22Rv1 (cell line): Measurements from ENCODE around the gene LPCAT2.

Experiments used
- ZFX ChIP-seq: fragments of 450-650 bp; IDR thresholded peaks from 2 replicates; pipeline ENCODE4 v1.6.1; 2017; ENCODE audit warnings: antibody characterized with exemption, borderline replicate concordance
- TF ChIP-seq, protein P1 (sequence below): fragments of 450-650 bp; IDR thresholded peaks from 2 replicates; pipeline ENCODE4 v1.5.1; 2017; ENCODE audit warnings: mild to moderate bottlenecking

DNA sequence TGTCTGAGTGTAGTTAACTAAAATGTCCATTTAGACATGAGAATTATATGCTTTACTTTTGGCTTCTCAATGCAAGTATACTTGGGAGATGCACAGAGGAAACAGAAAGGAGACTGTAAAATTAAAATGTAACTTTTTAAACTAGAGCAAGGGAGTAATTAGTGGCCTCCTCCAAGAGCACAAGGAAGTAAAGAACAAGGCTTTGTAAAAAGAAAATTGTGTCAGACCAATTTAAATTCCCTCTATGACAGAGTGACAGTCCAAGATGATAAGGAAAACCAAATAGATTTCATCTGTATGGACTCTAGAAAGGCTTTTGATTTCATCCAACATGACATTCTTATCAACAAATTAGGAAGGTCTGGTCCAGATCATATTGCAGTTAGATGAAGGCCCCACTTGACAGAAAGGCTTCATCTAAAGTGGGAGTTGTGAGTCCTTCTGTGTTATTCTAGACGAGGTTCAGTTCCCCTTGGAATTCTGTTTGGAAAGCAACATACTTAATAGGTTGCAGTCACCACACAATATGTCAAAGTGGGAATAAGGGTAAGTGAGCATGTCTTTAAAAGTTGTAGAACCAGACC, 51.2 kb downstream of the LPCAT2 start:
- TF ChIP-seq, protein P1, sequence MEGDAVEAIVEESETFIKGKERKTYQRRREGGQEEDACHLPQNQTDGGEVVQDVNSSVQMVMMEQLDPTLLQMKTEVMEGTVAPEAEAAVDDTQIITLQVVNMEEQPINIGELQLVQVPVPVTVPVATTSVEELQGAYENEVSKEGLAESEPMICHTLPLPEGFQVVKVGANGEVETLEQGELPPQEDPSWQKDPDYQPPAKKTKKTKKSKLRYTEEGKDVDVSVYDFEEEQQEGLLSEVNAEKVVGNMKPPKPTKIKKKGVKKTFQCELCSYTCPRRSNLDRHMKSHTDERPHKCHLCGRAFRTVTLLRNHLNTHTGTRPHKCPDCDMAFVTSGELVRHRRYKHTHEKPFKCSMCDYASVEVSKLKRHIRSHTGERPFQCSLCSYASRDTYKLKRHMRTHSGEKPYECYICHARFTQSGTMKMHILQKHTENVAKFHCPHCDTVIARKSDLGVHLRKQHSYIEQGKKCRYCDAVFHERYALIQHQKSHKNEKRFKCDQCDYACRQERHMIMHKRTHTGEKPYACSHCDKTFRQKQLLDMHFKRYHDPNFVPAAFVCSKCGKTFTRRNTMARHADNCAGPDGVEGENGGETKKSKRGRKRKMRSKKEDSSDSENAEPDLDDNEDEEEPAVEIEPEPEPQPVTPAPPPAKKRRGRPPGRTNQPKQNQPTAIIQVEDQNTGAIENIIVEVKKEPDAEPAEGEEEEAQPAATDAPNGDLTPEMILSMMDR: no peak
- TF ChIP-seq ZFX: no peak
